ENCODE data around the gene DPAGT1.
"Not testable (repeated sequence)": the region's sequence is repeated elsewhere in the genome, so short reads cannot be mapped to it uniquely, and the experiment has no call there.

DPAGT1 gene

DNA sequence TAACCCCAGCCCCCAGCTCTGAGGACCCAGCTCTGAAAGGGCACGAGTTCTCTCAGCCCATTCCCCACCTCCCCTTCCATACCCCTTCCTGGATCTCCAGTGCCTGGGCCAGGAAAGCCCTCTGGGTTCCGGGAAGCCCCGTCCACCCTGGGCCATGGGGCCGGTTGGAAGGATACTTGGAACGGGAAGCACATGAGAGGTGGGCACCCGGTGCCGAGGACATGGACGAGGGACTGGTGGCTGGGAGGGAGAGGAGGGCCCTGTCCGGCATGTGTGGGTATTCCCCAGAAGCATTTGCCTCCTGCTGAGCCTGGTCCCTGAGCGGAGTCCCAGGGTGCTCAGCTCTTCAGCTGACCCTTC, 14.6 kb upstream of the DPAGT1 start:
- DNase-seq (ENCODE audit: low read depth in 2 of 2, low spot score in 1 of 2), result no peak

GRCh38 chr11:119115484-119116234, 14.0 kb upstream of the DPAGT1 start:
- DNase-seq (ENCODE audit: low read depth in 2 of 2, low spot score in 1 of 2), result no peak

- no peak for DNase-seq (ENCODE audit: low read depth in 2 of 2, low spot score in 1 of 2)
These were observed 12.7 kb upstream of the DPAGT1 start for GRCh38 chr11:119114351-119114750.

DNA sequence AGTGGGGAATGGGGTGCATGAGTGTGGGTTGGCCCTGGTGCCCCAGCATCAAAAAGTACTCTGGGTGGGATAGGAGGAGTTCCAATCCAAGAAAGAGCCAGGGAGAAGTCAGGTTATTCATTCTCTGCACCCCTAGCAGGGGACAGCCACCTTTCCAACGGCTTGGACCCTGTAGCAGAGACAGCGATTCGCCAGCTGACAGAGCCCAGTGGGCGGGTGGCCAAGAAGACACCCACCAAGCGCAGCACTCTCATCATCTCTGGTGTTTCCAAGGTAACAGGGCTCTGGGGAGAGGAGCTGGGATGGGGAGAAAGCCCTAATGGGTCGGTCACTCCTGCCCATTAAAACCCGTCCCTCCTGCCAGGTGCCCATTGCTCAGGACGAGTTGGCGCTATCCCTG, 12.1 kb upstream of the DPAGT1 start:
- DNase-seq (ENCODE audit: low read depth in 2 of 2, low spot score in 1 of 2), result no peak

- DNase-seq (ENCODE audit: low read depth in 2 of 2, low spot score in 1 of 2), result no peak
These were observed 10.8 kb upstream of the DPAGT1 start for GRCh38 chr11:119112314-119113020.

GRCh38 chr11:119111361-119111925, 9.8 kb upstream of the DPAGT1 start:
- DNase-seq (ENCODE audit: low read depth in 2 of 2, low spot score in 1 of 2), result no peak

- DNase-seq (ENCODE audit: low read depth in 2 of 2, low spot score in 1 of 2), result no peak
These were observed 8.8 kb upstream of the DPAGT1 start for GRCh38 chr11:119110439-119110838.

- no peak for DNase-seq (ENCODE audit: low read depth in 2 of 2, low spot score in 1 of 2)
These were observed 8.2 kb upstream of the DPAGT1 start for GRCh38 chr11:119109843-119110242.

DNA sequence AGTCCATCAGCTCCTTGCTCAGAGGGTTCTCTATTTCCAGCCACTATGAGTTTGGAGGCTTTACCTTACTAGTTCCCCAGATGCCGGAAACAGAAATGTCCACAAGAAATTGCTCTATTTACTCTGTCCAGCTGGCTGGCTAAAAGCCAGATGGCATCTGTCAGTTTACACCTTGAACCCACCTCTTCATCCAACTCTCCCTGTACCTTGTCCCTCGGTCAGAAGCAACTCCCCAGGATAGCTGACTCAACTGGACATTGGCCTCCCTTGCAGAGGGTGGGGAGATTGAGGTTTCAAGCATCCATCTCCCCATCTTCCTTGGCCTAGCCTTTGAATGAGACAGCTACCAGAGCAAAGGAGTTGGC, 7.2 kb upstream of the DPAGT1 start:
- DNase-seq (ENCODE audit: low read depth in 2 of 2, low spot score in 1 of 2), result no peak

GRCh38 chr11:119108146-119108856, 6.6 kb upstream of the DPAGT1 start:
- no peak for DNase-seq (ENCODE audit: low read depth in 2 of 2, low spot score in 1 of 2)

GRCh38 chr11:119107538-119108145, 6.0 kb upstream of the DPAGT1 start:
- DNase-seq (ENCODE audit: low read depth in 2 of 2, low spot score in 1 of 2), result no peak

DNA sequence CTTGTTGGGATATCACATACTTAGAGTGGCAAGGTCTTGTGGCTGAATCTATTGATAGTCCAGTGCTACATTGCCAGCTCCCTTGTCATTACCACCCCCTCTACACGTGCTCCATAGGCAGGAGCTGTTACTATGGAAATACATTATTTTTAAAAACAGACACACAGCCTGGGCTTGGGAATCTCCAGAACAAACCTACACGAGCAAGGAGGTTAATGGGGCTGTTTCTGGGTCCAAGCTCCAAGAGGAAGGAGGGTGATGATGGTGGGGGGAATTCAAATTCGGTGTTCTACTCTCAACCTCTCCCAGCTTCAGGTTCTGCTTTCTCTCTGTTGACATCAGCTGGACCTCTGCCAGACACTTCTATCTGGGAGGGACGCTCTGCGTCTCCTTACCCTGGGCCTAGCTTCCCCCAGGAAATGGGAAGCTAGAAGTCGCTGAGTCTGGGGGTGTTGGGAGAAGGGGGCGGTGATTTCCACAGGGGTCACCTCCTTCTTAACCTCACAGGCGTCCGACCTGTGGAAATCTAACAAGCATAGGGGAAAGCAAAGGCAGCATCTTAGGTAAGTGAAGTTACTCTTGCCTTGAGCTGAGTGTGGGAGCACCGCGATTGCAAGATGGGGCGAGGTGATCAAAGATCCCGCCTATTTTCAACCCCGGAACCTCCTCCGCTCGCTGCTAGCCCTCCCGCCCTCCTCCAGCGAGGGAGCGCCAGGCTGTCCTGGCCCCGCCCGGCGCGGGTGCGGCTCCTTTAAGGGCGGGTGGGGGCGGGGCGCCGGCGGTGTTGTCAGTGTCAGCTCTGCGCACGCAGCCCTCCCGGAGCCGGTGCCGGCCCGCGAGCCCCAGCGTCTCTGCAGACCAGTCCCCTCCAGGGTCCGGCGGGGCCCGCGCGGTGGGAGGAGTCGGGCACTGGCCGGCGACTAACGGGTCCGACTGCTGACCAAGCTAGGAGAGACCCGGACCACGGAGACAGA, 5.2 kb upstream of the DPAGT1 start, which contains the start of gene C2CD2L:
Gene C2CD2L (plus strand): TSS at position 781 of the 974 bp plus-strand sequence. CDS start 398 bp downstream, outside the sequence.
- peak; percentile 65 to 80 for DNase-seq (ENCODE audit: low read depth in 2 of 2, low spot score in 1 of 2)

- DNase-seq (ENCODE audit: low read depth in 2 of 2, low spot score in 1 of 2), result no peak
These were observed 2.1 kb upstream of the DPAGT1 start for GRCh38 chr11:119103793-119104192.

- not testable (repeated sequence) for DNase-seq (ENCODE audit: low read depth in 2 of 2, low spot score in 1 of 2)
These were observed 1.6 kb upstream of the DPAGT1 start for GRCh38 chr11:119103161-119103664.

- DNase-seq (ENCODE audit: low read depth in 2 of 2, low spot score in 1 of 2), result no peak
These were observed 477 bp downstream of the DPAGT1 start for GRCh38 chr11:119100994-119101758.

- DNase-seq (ENCODE audit: low read depth in 2 of 2, low spot score in 1 of 2), result no peak
These were observed 1.2 kb downstream of the DPAGT1 start for GRCh38 chr11:119100246-119100970.

DNA sequence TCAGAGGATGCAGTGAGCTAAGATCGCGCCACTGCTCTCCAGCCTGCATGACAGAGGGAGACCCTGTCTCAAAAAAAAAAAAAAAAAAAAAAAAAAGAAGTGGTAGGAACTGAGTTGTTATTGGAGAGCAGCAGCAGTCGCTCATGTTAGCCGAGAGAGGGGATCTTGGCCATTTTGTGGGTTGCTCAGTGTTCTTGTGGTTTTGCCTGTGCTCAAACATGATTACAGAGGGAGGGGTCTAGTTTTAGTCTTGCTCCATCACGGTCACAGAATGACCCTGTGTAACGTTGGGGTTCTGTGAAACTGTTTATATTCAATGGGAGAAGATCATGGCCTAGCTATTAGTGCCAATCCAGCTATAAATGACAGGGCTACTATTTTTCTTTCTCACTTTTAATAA, 1.9 kb downstream of the DPAGT1 start:
- DNase-seq (ENCODE audit: low read depth in 2 of 2, low spot score in 1 of 2), result no peak

DNA sequence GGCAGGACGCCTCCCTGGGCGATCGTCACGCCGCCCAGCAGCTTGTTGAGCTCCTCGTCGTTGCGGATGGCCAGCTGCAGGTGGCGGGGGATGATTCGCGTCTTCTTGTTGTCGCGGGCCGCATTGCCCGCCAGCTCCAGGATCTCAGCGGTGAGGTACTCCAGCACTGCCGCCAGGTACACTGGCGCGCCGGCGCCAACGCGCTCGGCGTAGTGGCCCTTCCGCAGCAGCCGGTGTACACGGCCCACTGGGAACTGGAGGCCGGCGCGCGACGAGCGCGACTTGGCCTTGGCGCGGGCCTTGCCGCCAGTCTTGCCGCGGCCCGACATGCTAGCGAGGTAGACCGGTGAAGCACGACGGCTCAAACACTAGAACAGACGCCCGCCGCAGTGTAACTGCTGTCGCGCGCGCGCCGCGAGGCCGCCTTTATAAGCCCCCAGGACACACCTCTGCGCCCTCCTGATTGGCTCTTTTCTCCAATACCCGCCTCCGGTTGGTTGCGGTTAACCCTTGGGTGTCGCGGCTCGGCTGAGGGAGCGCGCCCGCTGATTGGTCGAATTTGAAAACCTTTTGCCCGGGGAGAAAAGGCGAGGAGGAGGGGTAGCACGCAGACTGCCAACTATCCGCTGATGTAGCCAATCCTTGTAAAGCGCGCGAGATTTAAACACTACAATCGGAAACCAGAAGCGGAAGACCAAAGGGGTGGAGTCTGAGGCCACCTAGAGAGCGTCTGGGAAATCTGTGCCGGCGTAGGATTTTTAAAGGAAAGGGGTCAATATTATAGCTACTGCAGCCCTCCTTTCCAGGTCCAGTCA, 6.4 kb downstream of the DPAGT1 start:
- peak; percentile 98 to 99 for DNase-seq (ENCODE audit: low read depth in 2 of 2, low spot score in 1 of 2)
